Measurements from ENCODE around the gene CREG2.

CREG2 gene

GRCh38 chr2:101383016-101383541 lies 4.2 kb downstream of the CREG2 start:
- DNase-seq = no peak
- in situ Hi-C loops (cut with HindIII; ENCODE audit: low pct_ligation_motif_present, low pct_unique_long_range_greater_than_20kb, low sequenced_read_pairs) = no loop called here

GRCh38 chr2:101382442-101382841 lies 4.9 kb downstream of the CREG2 start:
- in situ Hi-C loops (cut with HindIII; ENCODE audit: low pct_ligation_motif_present, low pct_unique_long_range_greater_than_20kb, low sequenced_read_pairs) = no loop called here

GRCh38 chr2:101380376-101380775 lies 6.9 kb downstream of the CREG2 start:
- DNase-seq = peak; percentile 83
- in situ Hi-C loops (cut with HindIII; ENCODE audit: low pct_ligation_motif_present, low pct_unique_long_range_greater_than_20kb, low sequenced_read_pairs) = no loop called here

More at GRCh38 chr2:101382442-101382841, 4.9 kb downstream of the CREG2 start:
- no peak for DNase-seq

GRCh38 chr2:101379091-101379490 lies 8.2 kb downstream of the CREG2 start:
- in situ Hi-C loops (cut with HindIII; ENCODE audit: low pct_ligation_motif_present, low pct_unique_long_range_greater_than_20kb, low sequenced_read_pairs) = no loop called here
- DNase-seq = no peak

- DNase-seq = no peak
- in situ Hi-C loops (cut with HindIII; ENCODE audit: low pct_ligation_motif_present, low pct_unique_long_range_greater_than_20kb, low sequenced_read_pairs) = no loop called here
These were observed 11.7 kb downstream of the CREG2 start for GRCh38 chr2:101375653-101376052.

- no peak for DNase-seq
- in situ Hi-C loops (cut with HindIII; ENCODE audit: low pct_ligation_motif_present, low pct_unique_long_range_greater_than_20kb, low sequenced_read_pairs) = no loop called here
These were observed 12.3 kb downstream of the CREG2 start for GRCh38 chr2:101374821-101375561.

GRCh38 chr2:101372792-101373191 lies 14.5 kb downstream of the CREG2 start:
- DNase-seq = no peak
- in situ Hi-C loops (cut with HindIII; ENCODE audit: low pct_ligation_motif_present, low pct_unique_long_range_greater_than_20kb, low sequenced_read_pairs) = no loop called here

DNA sequence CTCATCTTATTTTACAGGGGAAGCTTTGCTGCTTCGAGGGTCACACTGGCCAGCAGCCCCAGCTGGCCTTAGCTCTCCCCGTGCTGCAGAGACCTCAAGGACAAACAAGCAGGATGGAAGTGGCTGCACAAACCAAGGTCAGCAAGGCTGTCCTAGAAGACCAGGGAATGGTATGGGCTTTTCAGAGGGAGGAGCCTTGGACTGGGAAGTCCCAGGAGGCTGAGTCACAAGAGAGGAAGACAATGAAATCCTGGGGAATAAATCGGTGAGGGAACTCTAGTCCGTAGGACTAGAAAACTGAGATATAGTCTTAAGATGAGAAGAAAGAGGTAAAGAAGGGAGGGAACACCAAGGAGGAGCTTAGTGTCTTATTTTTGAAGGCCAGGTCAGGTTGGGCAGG lies 15.7 kb downstream of the CREG2 start:
- in situ Hi-C loops (cut with HindIII; ENCODE audit: low pct_ligation_motif_present, low pct_unique_long_range_greater_than_20kb, low sequenced_read_pairs) = no loop called here
- no peak for DNase-seq

DNA sequence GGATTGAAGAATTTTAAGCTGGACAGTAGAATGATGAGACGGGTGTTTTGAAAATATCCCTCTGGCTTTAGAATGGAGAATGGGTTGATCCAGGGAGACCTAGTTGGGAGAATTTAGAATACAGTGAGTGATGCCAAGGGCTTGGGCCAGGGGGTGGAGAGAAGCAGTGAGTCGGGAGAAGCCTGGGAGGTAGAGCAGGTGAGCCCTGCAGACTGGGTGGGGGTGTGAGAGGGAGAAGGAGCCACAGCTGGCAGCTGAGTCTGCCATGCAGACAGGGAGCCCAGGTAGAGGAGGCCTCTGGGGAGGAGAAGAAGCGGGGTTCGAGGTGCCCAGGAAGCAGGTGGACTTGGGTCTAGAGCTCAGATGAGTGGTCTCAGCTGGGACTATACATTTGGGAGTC lies 18.2 kb downstream of the CREG2 start:
- in situ Hi-C loops (cut with HindIII; ENCODE audit: low pct_ligation_motif_present, low pct_unique_long_range_greater_than_20kb, low sequenced_read_pairs) = no loop called here
- DNase-seq = no peak

DNA sequence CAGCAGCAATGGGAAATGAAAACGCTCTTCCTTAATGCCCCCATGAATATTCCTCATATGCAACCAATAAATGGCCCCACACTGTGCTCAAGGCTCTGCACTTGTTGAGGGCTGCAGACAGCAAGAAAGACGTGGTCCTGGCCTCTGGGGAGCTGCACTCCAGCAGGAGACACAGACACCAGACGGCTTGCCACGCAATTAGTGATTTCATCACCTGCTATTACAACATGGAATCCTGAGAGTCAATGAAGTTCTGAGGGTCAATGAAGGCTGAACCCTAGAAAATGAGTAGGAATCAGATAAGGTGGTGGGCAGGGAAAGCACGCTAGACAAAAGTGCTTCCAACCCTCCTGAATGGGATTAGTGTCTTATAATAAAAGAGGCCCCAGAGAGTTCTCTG lies 18.9 kb downstream of the CREG2 start:
- in situ Hi-C loops (cut with HindIII; ENCODE audit: low pct_ligation_motif_present, low pct_unique_long_range_greater_than_20kb, low sequenced_read_pairs) = no loop called here
- DNase-seq = no peak

DNA sequence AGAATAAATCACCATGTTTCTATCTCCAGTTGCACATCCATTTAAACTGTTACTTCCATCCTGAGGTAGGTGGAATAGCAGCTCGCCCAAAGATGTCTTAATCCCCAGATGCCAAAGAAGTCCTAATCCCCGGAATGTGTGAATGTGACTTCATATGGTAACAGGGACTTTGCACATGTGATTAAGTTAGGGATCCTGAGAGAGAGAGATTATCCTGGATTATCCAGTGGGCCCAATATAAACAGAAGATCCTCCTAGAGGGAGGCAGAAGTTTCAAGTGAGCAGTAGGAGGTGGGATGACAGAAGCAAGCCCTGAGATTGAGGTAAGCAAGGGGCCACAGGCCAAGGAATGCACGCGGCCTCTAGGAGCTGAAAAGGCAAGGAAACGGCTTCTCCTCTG lies 19.8 kb downstream of the CREG2 start:
- in situ Hi-C loops (cut with HindIII; ENCODE audit: low pct_ligation_motif_present, low pct_unique_long_range_greater_than_20kb, low sequenced_read_pairs) = no loop called here
- DNase-seq = no peak

DNA sequence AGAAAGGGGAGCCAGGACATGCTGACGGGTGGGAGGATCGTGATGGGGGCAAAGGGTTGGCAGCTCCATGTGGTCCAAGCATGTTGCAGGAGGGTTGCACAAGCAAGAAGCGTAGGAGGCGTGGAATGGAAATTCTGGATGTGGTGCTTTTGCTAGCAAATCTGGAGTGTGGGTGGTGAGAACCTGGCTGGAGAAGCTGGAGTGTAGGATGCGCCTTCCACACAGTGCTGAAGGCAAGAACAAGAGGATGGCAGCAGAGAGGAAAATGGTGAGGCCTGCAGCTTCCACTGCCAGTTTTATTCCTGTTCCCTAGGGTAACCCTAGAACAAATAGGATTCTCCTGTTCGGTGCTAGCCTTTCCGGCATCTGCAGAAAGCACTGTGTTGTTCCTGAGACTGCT lies 22.4 kb downstream of the CREG2 start:
- in situ Hi-C loops (cut with HindIII; ENCODE audit: low pct_ligation_motif_present, low pct_unique_long_range_greater_than_20kb, low sequenced_read_pairs) = no loop called here
- DNase-seq = no peak

DNA sequence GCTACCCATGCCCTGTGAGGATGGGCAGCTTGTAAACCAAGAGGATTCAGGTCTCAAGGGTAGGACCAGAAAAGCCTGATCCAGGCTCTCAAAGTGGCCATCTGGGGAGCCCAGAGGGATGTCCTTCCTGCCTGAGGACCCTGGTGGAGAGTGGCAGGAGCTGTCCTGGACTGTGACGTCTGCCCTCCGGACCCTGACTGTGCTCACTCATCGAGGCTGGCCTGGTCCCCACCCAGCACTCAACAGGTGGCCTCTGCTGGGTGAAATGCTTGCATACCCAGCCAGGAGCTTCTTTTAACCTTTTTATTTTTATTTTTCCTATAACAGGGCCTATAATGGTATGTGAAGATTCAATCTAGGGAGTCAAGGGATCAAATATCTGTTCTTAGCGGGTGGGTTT lies 24.5 kb downstream of the CREG2 start:
- in situ Hi-C loops (cut with HindIII; ENCODE audit: low pct_ligation_motif_present, low pct_unique_long_range_greater_than_20kb, low sequenced_read_pairs) = no loop called here
- DNase-seq = no peak

DNA sequence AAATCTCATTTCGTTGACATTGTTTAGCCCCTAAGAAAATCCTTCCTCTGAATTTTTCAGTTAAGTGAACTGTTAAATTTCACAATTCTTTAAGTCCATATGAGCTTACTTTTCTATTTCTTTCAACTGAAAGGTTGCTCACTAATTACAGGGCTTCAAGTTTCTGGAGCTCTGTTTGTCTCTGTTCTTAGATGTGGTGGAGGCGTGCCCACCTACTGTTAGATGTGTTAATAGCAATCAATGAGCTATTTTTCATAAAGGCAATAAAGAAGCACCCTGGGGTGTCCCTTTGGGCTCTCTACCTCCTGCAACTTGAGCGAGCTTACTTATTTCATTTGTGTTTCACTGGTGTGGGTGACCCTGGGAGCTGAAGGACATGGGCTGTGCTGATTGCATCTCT lies 25.0 kb downstream of the CREG2 start:
- no peak for DNase-seq
- in situ Hi-C loops (cut with HindIII; ENCODE audit: low pct_ligation_motif_present, low pct_unique_long_range_greater_than_20kb, low sequenced_read_pairs) = no loop called here

GRCh38 chr2:101361522-101361921 lies 25.8 kb downstream of the CREG2 start:
- no peak for DNase-seq
- in situ Hi-C loops (cut with HindIII; ENCODE audit: low pct_ligation_motif_present, low pct_unique_long_range_greater_than_20kb, low sequenced_read_pairs) = no loop called here

- DNase-seq = no peak
- in situ Hi-C loops (cut with HindIII; ENCODE audit: low pct_ligation_motif_present, low pct_unique_long_range_greater_than_20kb, low sequenced_read_pairs) = no loop called here
These were observed 26.2 kb downstream of the CREG2 start for GRCh38 chr2:101361121-101361520.

GRCh38 chr2:101360232-101360631 lies 27.1 kb downstream of the CREG2 start:
- in situ Hi-C loops (cut with HindIII; ENCODE audit: low pct_ligation_motif_present, low pct_unique_long_range_greater_than_20kb, low sequenced_read_pairs) = no loop called here
- no peak for DNase-seq

DNA sequence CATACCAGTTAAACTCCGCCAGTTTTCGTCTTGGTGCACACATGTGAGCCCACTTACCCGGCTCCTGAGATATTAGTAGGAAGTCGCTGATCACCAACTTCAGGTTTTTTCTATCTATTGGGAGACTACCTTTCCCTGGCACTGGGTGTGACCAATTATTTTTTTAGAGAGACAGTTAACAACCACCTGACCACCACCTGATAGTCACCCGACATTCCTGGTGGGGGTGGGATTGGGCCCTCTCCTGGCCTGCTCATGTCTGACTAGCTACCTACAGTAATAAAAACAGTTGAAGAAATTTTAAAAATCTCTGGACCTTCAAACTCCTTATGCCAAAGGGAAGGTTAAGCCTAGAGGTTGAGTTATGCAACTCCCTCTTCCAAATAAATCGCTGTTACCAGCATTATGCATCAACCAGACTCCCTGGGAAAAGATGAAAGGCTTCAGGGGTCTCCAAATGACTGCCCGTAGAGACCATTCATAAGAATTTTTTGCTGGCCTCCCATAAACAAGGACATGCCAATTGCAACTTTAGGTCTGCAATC lies 27.8 kb downstream of the CREG2 start:
- in situ Hi-C loops (cut with HindIII; ENCODE audit: low pct_ligation_motif_present, low pct_unique_long_range_greater_than_20kb, low sequenced_read_pairs) = no loop called here
- DNase-seq = no peak

- in situ Hi-C loops (cut with HindIII; ENCODE audit: low pct_ligation_motif_present, low pct_unique_long_range_greater_than_20kb, low sequenced_read_pairs) = no loop called here
- DNase-seq = no peak
These were observed 29.9 kb downstream of the CREG2 start for GRCh38 chr2:101357376-101357775.

DNA sequence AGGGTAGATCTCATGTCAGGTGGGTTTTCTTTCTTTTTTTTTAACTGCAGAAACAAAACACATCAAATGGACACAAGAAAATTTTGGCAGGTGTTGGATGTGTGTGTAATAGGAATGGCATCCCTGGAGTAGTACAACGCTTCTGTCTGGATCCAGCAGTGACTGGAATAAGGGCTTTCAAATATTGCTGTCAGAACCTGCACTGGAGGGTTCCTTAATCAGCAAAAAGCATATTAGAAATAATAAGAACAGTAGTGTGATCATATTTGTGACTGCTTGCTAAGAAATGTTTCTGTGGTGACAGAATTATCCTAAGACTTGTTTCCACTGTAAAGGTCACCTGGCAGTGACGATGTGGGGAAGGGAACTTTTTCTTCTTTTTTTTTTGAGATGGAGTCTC lies 30.8 kb downstream of the CREG2 start:
- DNase-seq = no peak
- in situ Hi-C loops (cut with HindIII; ENCODE audit: low pct_ligation_motif_present, low pct_unique_long_range_greater_than_20kb, low sequenced_read_pairs) = no loop called here

Measured in ACHN (cell line).